Measurements from ENCODE around the gene AKR7A2. TPM values are rescaled to one million over a fixed set of nuclear protein-coding genes. Genes with fewer than 3 reads are reported as not detected.

The AKR7A2 gene
- total and polyA plus RNA-seq, 2 experiments from 2014 or later = 157 to 195 TPM

DNA sequence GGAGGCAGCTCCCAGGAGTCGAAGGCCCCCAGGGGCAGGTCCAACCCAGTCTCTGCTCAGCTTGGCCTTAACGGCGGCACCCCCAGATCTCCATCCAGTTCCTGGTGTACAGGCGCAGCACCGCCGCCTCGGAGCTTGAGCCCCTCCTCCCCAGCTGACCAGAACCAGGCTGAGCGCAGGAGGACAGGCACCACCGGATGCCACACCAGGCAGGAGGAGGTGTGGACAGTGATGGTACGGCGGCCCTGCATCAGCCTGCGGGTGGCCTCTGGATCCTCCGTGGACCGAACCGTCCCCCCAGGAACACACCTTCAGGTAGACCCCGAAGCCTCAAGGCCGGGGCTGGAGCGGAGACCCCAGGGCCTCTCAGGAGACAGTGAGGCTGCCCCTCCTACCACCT, 16.5 kb upstream of the AKR7A2 start:
- no peak for DNase-seq (ENCODE audit: low read depth in 1 of 2, low spot score in 1 of 2)
- H3K36me3 ChIP-seq = peaks cover 5% of the 10 kb centered on the region
- H3K4me3 ChIP-seq = no peak overlapping the region
- TF ChIP-seq, protein P1, sequence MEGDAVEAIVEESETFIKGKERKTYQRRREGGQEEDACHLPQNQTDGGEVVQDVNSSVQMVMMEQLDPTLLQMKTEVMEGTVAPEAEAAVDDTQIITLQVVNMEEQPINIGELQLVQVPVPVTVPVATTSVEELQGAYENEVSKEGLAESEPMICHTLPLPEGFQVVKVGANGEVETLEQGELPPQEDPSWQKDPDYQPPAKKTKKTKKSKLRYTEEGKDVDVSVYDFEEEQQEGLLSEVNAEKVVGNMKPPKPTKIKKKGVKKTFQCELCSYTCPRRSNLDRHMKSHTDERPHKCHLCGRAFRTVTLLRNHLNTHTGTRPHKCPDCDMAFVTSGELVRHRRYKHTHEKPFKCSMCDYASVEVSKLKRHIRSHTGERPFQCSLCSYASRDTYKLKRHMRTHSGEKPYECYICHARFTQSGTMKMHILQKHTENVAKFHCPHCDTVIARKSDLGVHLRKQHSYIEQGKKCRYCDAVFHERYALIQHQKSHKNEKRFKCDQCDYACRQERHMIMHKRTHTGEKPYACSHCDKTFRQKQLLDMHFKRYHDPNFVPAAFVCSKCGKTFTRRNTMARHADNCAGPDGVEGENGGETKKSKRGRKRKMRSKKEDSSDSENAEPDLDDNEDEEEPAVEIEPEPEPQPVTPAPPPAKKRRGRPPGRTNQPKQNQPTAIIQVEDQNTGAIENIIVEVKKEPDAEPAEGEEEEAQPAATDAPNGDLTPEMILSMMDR (IDR thresholded peaks at IDR 0.05; ENCODE audit: low read depth, low read length) = no peak
- no peaks in the 10 kb centered on the region for H3K27me3 ChIP-seq
- H3K27ac ChIP-seq = no peak overlapping the region
- H3K9me3 ChIP-seq (ENCODE audit: low read depth) = no peaks in the 10 kb centered on the region
- H3K4me1 ChIP-seq (ENCODE audit: low read depth) = no peaks in the 10 kb centered on the region

DNA sequence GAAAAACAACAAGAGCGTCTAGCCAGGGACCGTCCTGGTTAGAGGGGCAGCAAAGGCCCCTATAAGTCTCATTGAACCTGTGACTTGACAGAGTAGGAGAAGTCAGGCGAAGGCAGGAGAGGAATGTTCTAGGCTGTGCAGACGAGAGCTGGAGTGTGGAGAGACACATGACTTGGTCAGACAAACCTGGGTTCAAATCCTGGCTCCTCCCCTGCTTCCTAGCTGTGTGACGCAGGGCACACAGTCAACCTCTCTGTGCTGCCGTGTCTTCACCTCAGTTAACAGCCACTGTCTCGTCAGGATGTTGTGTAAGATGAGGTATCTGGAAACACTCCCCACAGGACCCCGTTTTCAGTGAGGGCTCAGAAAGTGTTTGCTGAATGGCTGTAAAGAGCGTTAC, 15.8 kb upstream of the AKR7A2 start:
- TF ChIP-seq, protein P1 (IDR thresholded peaks at IDR 0.05; ENCODE audit: low read depth, low read length) = no peak
- no peaks in the 10 kb centered on the region for H3K4me1 ChIP-seq (ENCODE audit: low read depth)
- H3K9me3 ChIP-seq (ENCODE audit: low read depth) = no peaks in the 10 kb centered on the region
- no peaks in the 10 kb centered on the region for H3K27me3 ChIP-seq
- no peak overlapping the region for H3K27ac ChIP-seq
- H3K36me3 ChIP-seq = peaks cover 5% of the 10 kb centered on the region
- DNase-seq (ENCODE audit: low read depth in 1 of 2, low spot score in 1 of 2) = no peak
- no peak overlapping the region for H3K4me3 ChIP-seq

DNA sequence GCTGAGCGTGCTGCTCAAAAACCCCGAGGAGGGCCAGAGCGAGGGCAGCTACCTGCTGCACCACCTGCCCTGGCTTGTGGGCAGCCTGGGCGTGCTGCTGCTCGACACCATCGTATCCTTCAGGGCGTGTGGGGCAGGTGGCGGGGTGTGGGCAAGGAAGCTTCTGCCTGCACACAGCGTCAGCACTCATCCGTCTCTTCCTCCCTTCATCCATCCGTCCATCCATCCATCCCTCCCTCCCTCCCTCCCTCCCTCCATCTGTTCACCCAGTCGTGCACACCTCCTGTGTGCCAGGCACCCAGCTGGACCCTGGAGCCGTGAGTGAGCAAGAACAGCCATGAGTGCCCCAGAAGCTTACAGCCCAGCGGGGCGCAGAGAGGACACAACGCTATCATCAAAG, 15.4 kb upstream of the AKR7A2 start:
- no peak for DNase-seq (ENCODE audit: low read depth in 1 of 2, low spot score in 1 of 2)
- Histone ChIP-seq H3K9me3 (ENCODE audit: low read depth) (no peaks in the 10 kb centered on the region), H3K4me1 (ENCODE audit: low read depth) (no peaks in the 10 kb centered on the region), H3K27me3 (no peaks in the 10 kb centered on the region), H3K36me3 (peaks cover 5% of the 10 kb centered on the region), H3K4me3 (no peak overlapping the region), H3K27ac (no peak overlapping the region)
- TF ChIP-seq, protein P1 (IDR thresholded peaks at IDR 0.05; ENCODE audit: low read depth, low read length) = no peak

DNA sequence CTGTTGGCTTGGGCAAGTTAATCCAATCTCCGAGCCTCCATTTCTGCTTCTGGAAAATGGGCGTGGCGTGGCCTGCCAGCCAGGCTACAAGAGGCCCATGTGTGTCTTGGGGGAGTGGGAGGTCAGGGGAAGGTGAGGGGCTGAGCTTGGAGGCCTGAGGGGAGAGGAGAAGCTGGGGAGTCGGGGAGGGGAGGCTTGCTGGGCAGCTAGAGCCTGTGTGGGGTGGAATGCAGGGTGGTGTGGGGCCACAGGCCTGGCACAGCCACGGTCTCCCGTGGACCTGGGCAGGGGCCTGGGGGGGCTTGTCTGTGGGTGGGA, 14.8 kb upstream of the AKR7A2 start:
- TF ChIP-seq, protein P1 (IDR thresholded peaks at IDR 0.05; ENCODE audit: low read depth, low read length) = no peak
- Histone ChIP-seq H3K9me3 (ENCODE audit: low read depth) (no peaks in the 10 kb centered on the region), H3K4me3 (no peak overlapping the region), H3K27me3 (no peaks in the 10 kb centered on the region), H3K27ac (no peak overlapping the region), H3K4me1 (ENCODE audit: low read depth) (no peaks in the 10 kb centered on the region), H3K36me3 (peaks cover 5% of the 10 kb centered on the region)
- DNase-seq (ENCODE audit: low read depth in 1 of 2, low spot score in 1 of 2) = no peak

DNA sequence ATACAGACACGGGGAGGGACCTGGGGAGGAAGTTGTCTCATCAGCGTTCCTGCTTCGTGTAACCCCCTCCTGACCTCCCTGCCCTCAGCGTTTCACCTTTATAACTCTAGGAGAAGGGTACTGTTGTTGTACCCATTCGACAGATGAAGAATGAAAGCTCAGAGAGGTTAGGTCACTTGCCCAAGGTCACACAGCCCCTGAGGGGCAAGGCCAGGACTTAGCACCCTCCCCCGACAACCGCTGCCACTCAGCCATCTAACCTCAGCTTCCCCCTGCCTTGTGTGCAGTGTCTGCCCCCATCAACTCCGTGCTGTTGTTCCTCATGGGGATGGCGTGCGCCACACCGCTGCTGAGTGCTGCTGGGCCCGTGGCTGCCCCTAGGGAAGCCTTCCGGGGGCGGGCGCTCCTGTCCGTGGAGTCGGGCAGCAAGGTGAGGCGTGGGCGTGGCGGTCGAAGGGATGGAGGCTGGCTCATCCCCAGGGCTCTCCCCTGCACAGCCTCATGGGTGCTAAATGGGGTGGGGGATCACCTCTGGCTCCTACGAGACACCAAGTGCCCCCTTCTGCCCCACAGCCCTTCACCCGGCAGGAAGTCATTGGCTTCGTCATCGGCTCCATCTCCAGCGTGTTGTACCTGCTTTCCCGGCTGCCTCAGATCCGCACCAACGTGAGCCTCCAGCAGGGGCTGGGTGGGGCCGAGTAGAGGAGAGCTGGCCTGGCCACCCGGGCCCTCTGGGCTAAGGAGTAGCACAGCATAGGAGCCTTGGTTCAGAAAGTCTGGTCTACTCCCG, 14.2 kb upstream of the AKR7A2 start:
- no peak overlapping the region for H3K27ac ChIP-seq
- TF ChIP-seq, protein P1 (IDR thresholded peaks at IDR 0.05; ENCODE audit: low read depth, low read length) = no peak
- no peaks in the 10 kb centered on the region for H3K9me3 ChIP-seq (ENCODE audit: low read depth)
- H3K27me3 ChIP-seq = no peaks in the 10 kb centered on the region
- H3K4me1 ChIP-seq (ENCODE audit: low read depth) = no peaks in the 10 kb centered on the region
- H3K36me3 ChIP-seq = peaks cover 5% of the 10 kb centered on the region
- H3K4me3 ChIP-seq = no peak overlapping the region
- DNase-seq (ENCODE audit: low read depth in 1 of 2, low spot score in 1 of 2) = no peak
